Thymus (tissue), 11 donors: ENCODE measurements around the gene NRG3. TPM values are rescaled to one million over a fixed set of nuclear protein-coding genes. Genes with fewer than 3 reads are reported as not detected.

Experiments used
- DNase-seq, 9 donors: peaks; one replicate each; pipeline ENCODE4 v3.0.0-alpha.2; 2013; ENCODE audit warnings: low spot score in 9 of 9, low read depth in 6 of 9, missing footprints in 1 of 9
- H3K27ac ChIP-seq, 2 donors: one replicate each; pipeline ENCODE4 v1.5.1; 2013; ENCODE audit warnings: control low read depth in 1 of 2, low read depth in 1 of 2, low read length in 1 of 2, mild to moderate bottlenecking in 1 of 2, moderate library complexity in 1 of 2
- H3K27me3 ChIP-seq, 2 donors: one replicate each; pipeline ENCODE4 v1.5.1; 2013; ENCODE audit warnings: low read length in 1 of 2; ENCODE audit not compliant: control insufficient read depth in 2 of 2, insufficient read depth in 1 of 2
- H3K36me3 ChIP-seq, 2 donors: one replicate each; pipeline ENCODE4 v1.5.1; 2013; ENCODE audit warnings: low read length in 1 of 2, mild to moderate bottlenecking in 1 of 2, moderate library complexity in 1 of 2; ENCODE audit not compliant: control insufficient read depth in 2 of 2, insufficient read depth in 2 of 2
- H3K4me1 ChIP-seq, 2 donors: one replicate each; pipeline ENCODE4 v1.5.1; 2013; ENCODE audit warnings: low read length in 2 of 2; ENCODE audit not compliant: control insufficient read depth in 2 of 2, insufficient read depth in 2 of 2
- H3K4me3 ChIP-seq, 2 donors: one replicate each; pipeline ENCODE4 v1.5.1; 2013; ENCODE audit warnings: low read length in 2 of 2, control low read depth in 1 of 2, mild to moderate bottlenecking in 1 of 2
- H3K9me3 ChIP-seq, 2 donors: one replicate each; pipeline ENCODE4 v1.5.1; 2013; ENCODE audit warnings: low read length in 1 of 2, mild to moderate bottlenecking in 1 of 2; ENCODE audit not compliant: control insufficient read depth in 2 of 2, insufficient read depth in 1 of 2
- WGBS: extraction: QIAGEN DNeasy Blood & Tissue Kit; methylation state at CpG from one replicate; pipeline ENCODE4 v1.1.7; 2013; 5-methylcytosine and 5-hydroxymethylcytosine counted together
- polyA plus RNA-seq: library from polyadenylated mRNA; stranded (reverse); fragments of 200-250 nt; gene quantifications from one replicate; pipeline ENCODE4 v1.2.3, GENCODE V29; 2013
- total RNA-seq: library from RNA; stranded (reverse); fragments of 120-200 nt; gene quantifications from one replicate; pipeline ENCODE4 v1.2.4, GENCODE V29; 2013
- donor health status: healthy.

The NRG3 gene
- total and polyA plus RNA-seq, 2 donors = 0.09 TPM; not detected in 1

DNA sequence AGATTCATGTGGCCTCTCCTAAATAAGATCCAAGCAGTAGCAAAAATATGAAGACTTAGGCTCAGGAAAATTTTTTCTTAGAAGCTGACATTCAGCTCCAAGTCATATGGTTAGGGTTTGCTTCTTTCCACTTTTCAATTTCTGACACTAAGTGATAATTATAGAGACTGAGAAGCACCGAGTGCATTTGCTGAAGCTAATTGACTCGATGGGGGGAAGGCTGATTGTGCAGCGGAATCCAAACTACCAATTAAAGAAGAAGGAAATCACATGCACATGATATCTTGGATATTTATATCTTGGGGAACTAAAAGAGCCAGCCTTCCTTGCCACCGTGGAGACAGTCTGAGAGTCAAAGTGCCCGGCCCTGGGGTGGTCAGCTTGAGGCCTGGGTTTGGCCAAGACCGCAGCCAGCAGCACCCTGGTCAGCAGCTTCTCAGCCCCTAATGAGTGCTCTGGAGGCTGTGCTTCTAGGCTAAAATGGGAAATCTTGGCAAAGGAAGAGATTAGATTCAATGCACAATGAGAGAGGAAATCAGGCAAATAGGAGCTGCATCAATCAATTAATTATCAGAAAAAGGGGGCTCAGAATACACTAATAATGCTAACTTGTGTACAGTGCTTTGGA is 589.3 kb downstream of the NRG3 start:
- H3K4me3 ChIP-seq = no peak overlapping the region
- no peaks in the 10 kb centered on the region for H3K9me3 ChIP-seq
- DNase-seq = no peak
- 83% methylated on average over 6 of the region's 6 CpGs for WGBS
- no peaks in the 10 kb centered on the region for H3K36me3 ChIP-seq
- no peak overlapping the region for H3K27ac ChIP-seq
- H3K4me1 ChIP-seq = no peaks in the 10 kb centered on the region
- H3K27me3 ChIP-seq = no peaks in the 10 kb centered on the region

DNA sequence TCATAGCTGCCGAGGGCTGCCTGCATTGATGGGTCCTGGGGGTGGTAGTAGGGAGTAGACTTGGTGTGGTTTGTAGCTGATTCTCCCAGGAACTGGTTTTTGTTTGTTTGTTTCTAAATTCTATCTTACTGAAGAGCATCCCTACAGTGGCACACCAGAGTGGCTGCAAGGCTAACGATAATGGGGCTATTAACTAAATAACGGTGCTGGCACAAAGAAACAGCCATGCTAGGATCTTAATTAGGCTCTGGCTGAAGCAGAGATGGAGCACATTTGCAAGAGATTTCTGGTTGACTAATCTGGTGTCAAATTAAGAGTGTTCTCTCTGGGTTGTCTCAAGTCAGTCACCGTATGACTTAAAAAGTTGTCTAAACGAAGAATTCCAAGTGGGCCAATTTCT is 590.0 kb downstream of the NRG3 start:
- H3K36me3 ChIP-seq = no peaks in the 10 kb centered on the region
- no peak for DNase-seq
- H3K4me1 ChIP-seq = no peaks in the 10 kb centered on the region
- H3K27ac ChIP-seq = no peak overlapping the region
- H3K4me3 ChIP-seq = no peak overlapping the region
- no peaks in the 10 kb centered on the region for H3K27me3 ChIP-seq
- 77% methylated on average over 5 of the region's 5 CpGs for WGBS
- H3K9me3 ChIP-seq = no peaks in the 10 kb centered on the region

DNA sequence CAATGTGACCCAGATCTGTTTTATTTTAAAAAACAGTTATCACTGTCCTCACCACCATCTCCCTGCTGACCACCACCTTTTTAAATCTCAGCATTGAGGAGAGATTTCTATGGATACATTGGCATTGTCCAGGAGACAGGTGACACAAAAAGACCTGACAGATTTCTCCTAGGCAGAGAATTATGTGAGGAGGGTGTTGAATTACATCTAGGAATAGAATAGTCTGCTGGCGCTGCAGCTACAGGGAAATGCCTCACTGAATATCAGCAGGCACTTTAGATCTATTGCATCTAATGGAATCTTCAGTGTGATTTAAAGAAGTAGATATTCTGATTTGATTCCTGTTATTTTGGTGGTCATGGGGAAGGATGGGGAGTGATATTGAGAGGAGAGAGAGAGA is 593.5 kb downstream of the NRG3 start:
- 96% methylated on average over 1 of the region's 1 CpG for WGBS
- Histone ChIP-seq H3K27me3 (no peaks in the 10 kb centered on the region), H3K36me3 (no peaks in the 10 kb centered on the region), H3K4me3 (no peak overlapping the region), H3K9me3 (no peaks in the 10 kb centered on the region), H3K4me1 (no peaks in the 10 kb centered on the region), H3K27ac (no peak overlapping the region)
- DNase-seq = no peak

DNA sequence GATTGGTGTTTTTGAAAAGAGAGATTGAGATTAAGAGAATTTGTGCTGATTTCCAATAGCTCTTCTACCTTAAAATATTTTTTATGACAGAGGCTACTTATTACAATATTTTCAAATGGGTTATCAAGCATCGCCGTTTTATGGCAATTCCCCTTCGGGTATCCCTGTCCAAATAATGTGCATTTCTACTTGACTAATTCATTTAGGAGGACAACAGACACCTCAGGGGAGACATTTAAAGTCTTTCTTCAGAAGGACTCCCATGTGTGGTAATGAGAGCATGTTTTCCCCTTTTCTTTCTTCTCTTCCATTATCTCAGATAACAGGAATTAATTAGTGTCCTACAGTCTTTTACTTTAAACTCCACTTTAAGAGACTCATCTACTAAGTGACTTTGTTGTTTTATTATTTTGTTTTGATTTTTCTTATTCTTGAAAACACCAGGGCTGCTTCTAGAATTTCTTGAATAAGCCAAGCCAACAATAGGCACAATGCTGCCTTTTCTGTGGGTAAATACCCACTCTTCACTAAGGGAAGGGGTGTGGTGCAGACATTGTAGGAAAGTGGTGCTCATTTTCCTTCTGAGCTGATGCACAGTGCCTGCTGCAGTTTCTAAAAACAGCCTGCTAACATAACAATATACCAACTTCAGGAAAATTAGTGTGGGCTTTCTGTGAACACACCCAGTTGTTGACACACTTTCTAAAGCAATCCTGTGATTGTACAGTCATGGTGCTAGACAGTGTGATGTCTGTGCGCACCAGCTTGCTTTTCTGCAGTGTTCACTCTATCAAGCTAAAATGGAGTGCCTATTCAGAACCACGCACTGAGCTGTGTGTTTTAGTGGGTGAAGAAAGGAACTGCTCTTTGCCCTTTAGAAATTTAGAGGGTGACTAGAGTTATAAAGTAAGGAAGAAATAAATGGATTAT is 597.7 kb downstream of the NRG3 start:
- WGBS = 96% methylated on average over 5 of the region's 5 CpGs
- H3K27me3 ChIP-seq = no peaks in the 10 kb centered on the region
- no peak overlapping the region for H3K4me3 ChIP-seq
- H3K36me3 ChIP-seq = no peaks in the 10 kb centered on the region
- no peaks in the 10 kb centered on the region for H3K4me1 ChIP-seq
- H3K9me3 ChIP-seq = no peaks in the 10 kb centered on the region
- DNase-seq = no peak
- no peak overlapping the region for H3K27ac ChIP-seq

DNA sequence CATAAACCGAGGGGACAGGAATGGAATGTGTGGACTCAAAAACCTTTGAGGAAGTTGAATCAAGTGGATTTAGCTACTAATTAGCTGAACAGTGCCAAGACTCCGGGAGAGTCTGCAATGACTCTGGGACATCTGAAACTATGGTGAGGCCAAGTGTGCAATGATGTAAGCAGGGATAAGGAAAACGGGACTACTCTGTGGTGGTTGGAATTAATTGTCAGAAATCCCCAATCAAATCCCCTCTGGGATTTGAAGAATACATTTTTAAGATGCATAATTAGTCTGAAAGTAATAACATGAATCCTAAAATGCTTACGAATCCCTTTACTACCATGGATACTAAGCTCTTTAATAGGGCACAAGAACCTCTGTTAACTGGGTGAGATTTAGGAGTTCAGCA is 602.8 kb downstream of the NRG3 start:
- no peak overlapping the region for H3K4me3 ChIP-seq
- H3K27me3 ChIP-seq = no peaks in the 10 kb centered on the region
- H3K9me3 ChIP-seq = no peaks in the 10 kb centered on the region
- no peak overlapping the region for H3K27ac ChIP-seq
- no peak for DNase-seq
- no peaks in the 10 kb centered on the region for H3K36me3 ChIP-seq
- WGBS = 68% methylated on average over 4 of the region's 4 CpGs
- no peaks in the 10 kb centered on the region for H3K4me1 ChIP-seq

DNA sequence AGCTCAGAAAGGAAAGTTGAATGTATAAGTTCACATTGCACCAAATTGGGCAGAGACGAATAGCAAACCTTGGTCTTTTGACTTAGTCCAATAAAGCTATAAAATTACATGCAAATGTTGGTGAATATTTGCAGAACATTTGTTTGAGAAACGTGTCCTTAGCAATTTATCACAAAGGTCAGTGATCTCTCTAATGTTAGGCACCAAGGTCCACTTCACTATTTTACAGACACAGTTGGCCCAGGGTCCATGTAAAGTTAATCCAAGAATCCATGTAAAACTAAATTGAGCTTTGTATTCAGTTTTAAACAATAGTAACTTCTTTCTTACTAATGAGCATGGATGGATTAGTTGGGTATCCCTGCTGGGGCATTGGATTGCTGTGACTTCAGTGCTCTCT is 617.7 kb downstream of the NRG3 start:
- no peaks in the 10 kb centered on the region for H3K27me3 ChIP-seq
- no peaks in the 10 kb centered on the region for H3K36me3 ChIP-seq
- no peak overlapping the region for H3K4me3 ChIP-seq
- 88% methylated on average over 2 of the region's 2 CpGs for WGBS
- H3K9me3 ChIP-seq = no peaks in the 10 kb centered on the region
- no peak for DNase-seq
- H3K27ac ChIP-seq = no peak overlapping the region
- no peaks in the 10 kb centered on the region for H3K4me1 ChIP-seq

DNA sequence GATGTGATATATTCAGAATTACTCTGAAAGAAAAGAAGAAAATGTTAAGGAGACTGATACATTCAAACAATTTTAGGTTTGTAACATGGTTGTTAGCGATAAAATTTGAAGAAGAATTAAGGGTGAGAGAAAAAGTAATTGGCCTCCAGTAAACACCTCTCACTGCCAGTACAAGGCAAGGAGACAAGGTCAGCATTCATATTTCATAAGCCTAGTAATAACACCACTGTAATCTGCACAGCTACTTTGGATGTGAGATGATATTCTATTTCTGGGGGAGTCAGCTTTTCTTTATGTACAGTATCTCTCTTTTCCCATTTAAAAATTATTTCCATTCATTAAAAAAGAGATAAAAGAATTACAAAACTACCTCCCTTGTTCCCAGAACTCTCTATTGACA is 621.1 kb downstream of the NRG3 start:
- Histone ChIP-seq H3K9me3 (no peaks in the 10 kb centered on the region), H3K36me3 (no peaks in the 10 kb centered on the region), H3K4me3 (no peak overlapping the region), H3K27me3 (no peaks in the 10 kb centered on the region), H3K27ac (no peak overlapping the region), H3K4me1 (no peaks in the 10 kb centered on the region)
- 97% methylated on average over 1 of the region's 1 CpG for WGBS
- DNase-seq = no peak

DNA sequence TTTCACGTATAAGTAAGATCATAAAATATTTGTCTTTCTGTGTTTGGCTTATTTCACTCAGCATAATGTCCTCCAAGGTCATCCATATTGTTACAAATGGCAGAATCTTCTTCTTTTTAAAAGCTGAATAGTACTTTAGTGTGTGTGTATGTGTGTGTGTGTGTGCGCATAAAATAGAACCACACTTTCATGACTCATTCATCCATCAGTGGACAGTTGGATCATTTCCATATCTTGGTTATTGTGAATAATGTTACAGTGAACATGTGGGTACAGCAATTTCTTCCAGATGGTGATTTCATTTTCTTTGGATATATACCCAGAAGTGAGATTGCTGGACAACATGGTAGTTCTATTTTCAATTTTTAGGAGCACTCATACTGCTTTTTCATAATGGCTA is 622.4 kb downstream of the NRG3 start:
- Histone ChIP-seq H3K27me3 (no peaks in the 10 kb centered on the region), H3K27ac (no peak overlapping the region), H3K4me3 (no peak overlapping the region), H3K4me1 (no peaks in the 10 kb centered on the region), H3K9me3 (peaks cover 0 to 3% of the 10 kb centered on the region in 2 donors), H3K36me3 (no peaks in the 10 kb centered on the region)
- no peak for DNase-seq
- 96% methylated on average over 2 of the region's 2 CpGs for WGBS

DNA sequence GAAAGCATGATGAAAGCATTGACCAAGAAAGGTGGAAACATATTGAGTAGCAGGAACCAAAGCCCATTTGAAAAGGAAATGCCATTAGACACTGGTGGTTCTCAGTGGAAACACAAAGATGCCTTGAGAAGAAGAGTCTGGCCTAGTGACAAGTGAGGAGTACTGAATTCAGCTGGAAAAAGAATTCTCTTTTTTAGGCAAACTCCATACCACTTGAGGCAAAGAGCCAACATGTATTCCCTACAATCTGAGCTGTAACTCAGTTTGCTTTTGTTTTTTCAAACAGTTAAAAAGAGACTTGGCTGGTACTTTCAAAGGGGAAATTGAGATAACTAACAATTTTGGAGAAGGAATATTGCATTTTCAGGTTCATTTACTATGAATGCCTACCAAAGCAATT is 624.0 kb downstream of the NRG3 start:
- no peaks in the 10 kb centered on the region for H3K4me1 ChIP-seq
- no peaks in the 10 kb centered on the region for H3K36me3 ChIP-seq
- no peak for DNase-seq
- H3K27me3 ChIP-seq = no peaks in the 10 kb centered on the region
- no peak overlapping the region for H3K27ac ChIP-seq
- H3K4me3 ChIP-seq = no peak overlapping the region
- H3K9me3 ChIP-seq = peaks cover 0 to 3% of the 10 kb centered on the region in 2 donors
